GM12878 (cell line): ENCODE results near the gene TRIM38. TPM values are rescaled to one million over a fixed set of nuclear protein-coding genes. Genes with fewer than 3 reads are reported as not detected.

ENCODE experiments used
- ATF7 ChIP-seq: fragments of 450-650 bp; IDR thresholded peaks from 2 replicates; pipeline ENCODE4 v1.6.1; 2016; ENCODE audit warnings: low read depth, mild to moderate bottlenecking
- BCL3 ChIP-seq: IDR thresholded peaks from 2 replicates; pipeline ENCODE4 v1.6.1; 2011; ENCODE audit warnings: borderline replicate concordance, low read depth, mild to moderate bottlenecking, moderate library complexity, low read length; ENCODE audit not compliant: insufficient read depth, poor library complexity, severe bottlenecking
- BHLHE40 ChIP-seq, 2 experiments: fragments of 450-650 bp in 1 of 2; IDR thresholded peaks; 2 replicates each; pipeline ENCODE4 v1.6.1; 2011 to 2017; ENCODE audit warnings: low read depth in 2 of 2, borderline replicate concordance in 1 of 2, improper control_type of control experiment in 1 of 2, low read length in 1 of 2, mild to moderate bottlenecking in 1 of 2
- CHD2 ChIP-seq: IDR thresholded peaks from 2 replicates; pipeline ENCODE4 v1.6.1; 2011; ENCODE audit warnings: low read depth, low read length, improper control_type of control experiment, borderline replicate concordance
- KLF5 ChIP-seq: fragments of 450-650 bp; IDR thresholded peaks from 2 replicates; pipeline ENCODE4 v1.6.1; 2014; ENCODE audit warnings: mild to moderate bottlenecking; ENCODE audit not compliant: partially characterized antibody
- LARP7 ChIP-seq: fragments of 450-650 bp; IDR thresholded peaks from 2 replicates; pipeline ENCODE4 v1.6.1; 2017; ENCODE audit warnings: mild to moderate bottlenecking
- MAX ChIP-seq: IDR thresholded peaks from 2 replicates; pipeline ENCODE4 v1.6.1; 2012; ENCODE audit warnings: low read depth, low read length, improper control_type of control experiment
- MTA3 ChIP-seq: IDR thresholded peaks from 2 replicates; pipeline ENCODE4 v1.6.1; 2012; ENCODE audit warnings: low read length, inconsistent platforms, borderline replicate concordance
- RAD51 ChIP-seq: fragments of 450-650 bp; IDR thresholded peaks from 2 replicates; pipeline ENCODE4 v1.6.1; 2016; ENCODE audit warnings: moderate library complexity, mild to moderate bottlenecking, inconsistent platforms
- RELB ChIP-seq: fragments of 450-650 bp; IDR thresholded peaks from 2 replicates; pipeline ENCODE4 v1.6.1; 2017; ENCODE audit warnings: low read depth, mild to moderate bottlenecking, moderate library complexity
- RUNX3 ChIP-seq: IDR thresholded peaks from 2 replicates; pipeline ENCODE4 v1.6.1; 2012; ENCODE audit warnings: low read length, inconsistent platforms
- SPI1 ChIP-seq: IDR thresholded peaks from 2 replicates; pipeline ENCODE4 v1.6.1; 2011; ENCODE audit warnings: low read depth, mild to moderate bottlenecking, low read length, moderate library complexity, borderline replicate concordance; ENCODE audit not compliant: insufficient read depth
- SREBF2 ChIP-seq: IDR thresholded peaks from 2 replicates; pipeline ENCODE4 v1.6.1; 2012; ENCODE audit warnings: mild to moderate bottlenecking, low read length
- ZBED1 ChIP-seq: IDR thresholded peaks from 2 replicates; pipeline ENCODE4 v1.6.1; 2016; ENCODE audit warnings: borderline replicate concordance
- ZNF207 ChIP-seq: fragments of 450-650 bp; IDR thresholded peaks from 2 replicates; pipeline ENCODE4 v1.6.1; 2014; ENCODE audit warnings: antibody characterized with exemption, mild to moderate bottlenecking, borderline replicate concordance
- ZNF384 ChIP-seq: IDR thresholded peaks from 2 replicates; pipeline ENCODE4 v1.6.1; 2012; ENCODE audit warnings: low read depth, mild to moderate bottlenecking, low read length, improper control_type of control experiment, borderline replicate concordance
- polyA plus RNA-seq, 11 experiments: library from polyadenylated mRNA; depleted of rRNA in 4 of 11; unstranded in 6 of 11; stranded (reverse) in 5 of 11; fragments of >200 nt; fragmentation: Nextera tagmentation in 4 of 11; fragmentation: Illumina TruSeq in 1 of 11; extraction: Ambion mirVana in 4 of 11; extraction: Trizol in 1 of 11; gene quantifications; 1 replicate in 1 of 11; 2 replicates in 10 of 11; pipeline versions ENCODE4 v1.2.1 to v1.2.3, GENCODE V29; 2011 to 2016; ENCODE audit warnings: inconsistent platforms in 2 of 11, missing spikeins in 2 of 11, low read depth in 1 of 11
- total RNA-seq, 4 experiments: library from RNA; depleted of rRNA in 3 of 4; stranded (reverse); fragments of >200 nt in 3 of 4; fragmentation: Illumina TruSeq in 1 of 4; extraction: Trizol in 1 of 4; gene quantifications; 2 replicates each; pipeline versions ENCODE4 v1.2.1 to v1.2.3, GENCODE V29; 2013 to 2021
- TF ChIP-seq, protein P1 (sequence below): IDR thresholded peaks from 2 replicates; pipeline ENCODE4 v1.6.1; 2011; ENCODE audit warnings: borderline replicate concordance, low read depth, mild to moderate bottlenecking, moderate library complexity, mixed read lengths, low read length; ENCODE audit not compliant: insufficient read depth; ENCODE audit errors: extremely low read length
- TF ChIP-seq, protein P2 (sequence below): fragments of 150-350 bp; IDR thresholded peaks from 2 replicates; pipeline ENCODE4 v1.6.1; 2016; ENCODE audit warnings: low read depth, low read length

TRIM38 gene
- total and polyA plus RNA-seq, 10 of the 15 experiments (the other 5 are each of a cell fraction or from before 2014, with no cell fraction given) = 4.5 to 14.7 (median 11.1) TPM

DNA sequence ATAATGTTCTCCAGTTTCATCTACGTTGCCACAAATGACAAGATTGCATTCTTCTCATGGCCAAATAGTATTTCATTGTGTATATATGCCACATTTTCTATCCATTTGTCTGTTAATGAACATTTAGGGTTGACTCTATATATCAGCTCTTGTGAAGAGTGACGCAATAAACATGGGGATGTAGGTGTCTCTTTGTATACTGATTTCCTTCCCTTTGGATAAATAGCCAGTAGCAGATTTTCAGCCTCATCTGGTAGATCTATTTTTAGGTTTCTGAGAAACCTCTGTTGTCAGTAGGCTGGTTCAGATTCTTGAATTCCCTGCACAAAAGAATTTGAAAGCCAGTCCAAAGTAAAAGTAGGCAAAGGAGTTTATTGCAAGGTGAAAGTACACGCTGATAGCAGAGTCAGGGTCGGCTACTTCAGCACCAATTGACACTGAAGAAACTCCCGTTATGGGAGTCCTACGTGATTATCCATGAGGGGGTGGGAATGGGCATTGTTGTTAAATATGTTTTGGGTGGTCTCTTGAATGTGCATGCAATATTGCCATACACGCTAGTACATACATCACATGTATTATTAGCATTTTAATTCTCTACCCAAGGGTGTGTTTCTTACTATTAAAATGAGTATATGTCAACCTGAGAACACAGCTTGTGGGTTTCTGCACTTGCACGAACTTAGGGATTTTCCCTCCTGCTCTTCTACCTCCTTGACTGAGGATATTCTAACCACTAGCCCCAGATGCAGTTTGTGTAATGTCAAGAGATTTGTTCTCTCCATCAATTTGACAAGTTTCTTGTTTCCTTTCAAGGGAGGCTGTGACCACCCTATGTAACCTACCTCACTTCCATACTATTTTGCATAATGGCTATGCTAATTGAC, 17.7 kb upstream of the TRIM38 start (continued):
- TF ChIP-seq, protein P1, sequence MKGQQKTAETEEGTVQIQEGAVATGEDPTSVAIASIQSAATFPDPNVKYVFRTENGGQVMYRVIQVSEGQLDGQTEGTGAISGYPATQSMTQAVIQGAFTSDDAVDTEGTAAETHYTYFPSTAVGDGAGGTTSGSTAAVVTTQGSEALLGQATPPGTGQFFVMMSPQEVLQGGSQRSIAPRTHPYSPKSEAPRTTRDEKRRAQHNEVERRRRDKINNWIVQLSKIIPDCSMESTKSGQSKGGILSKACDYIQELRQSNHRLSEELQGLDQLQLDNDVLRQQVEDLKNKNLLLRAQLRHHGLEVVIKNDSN = no peak
- no peak for TF ChIP-seq CHD2
- TF ChIP-seq LARP7 = no peak
- TF ChIP-seq SPI1 = no peak
- TF ChIP-seq RAD51 = no peak
- peak; percentile 19; the same call in 1 of the 2 replicates for TF ChIP-seq ATF7
- no peak for TF ChIP-seq SREBF2
- peak; percentile 82; the same call in 1 of the 2 replicates for TF ChIP-seq MTA3
- no peak for TF ChIP-seq ZNF384
- TF ChIP-seq, protein P2, sequence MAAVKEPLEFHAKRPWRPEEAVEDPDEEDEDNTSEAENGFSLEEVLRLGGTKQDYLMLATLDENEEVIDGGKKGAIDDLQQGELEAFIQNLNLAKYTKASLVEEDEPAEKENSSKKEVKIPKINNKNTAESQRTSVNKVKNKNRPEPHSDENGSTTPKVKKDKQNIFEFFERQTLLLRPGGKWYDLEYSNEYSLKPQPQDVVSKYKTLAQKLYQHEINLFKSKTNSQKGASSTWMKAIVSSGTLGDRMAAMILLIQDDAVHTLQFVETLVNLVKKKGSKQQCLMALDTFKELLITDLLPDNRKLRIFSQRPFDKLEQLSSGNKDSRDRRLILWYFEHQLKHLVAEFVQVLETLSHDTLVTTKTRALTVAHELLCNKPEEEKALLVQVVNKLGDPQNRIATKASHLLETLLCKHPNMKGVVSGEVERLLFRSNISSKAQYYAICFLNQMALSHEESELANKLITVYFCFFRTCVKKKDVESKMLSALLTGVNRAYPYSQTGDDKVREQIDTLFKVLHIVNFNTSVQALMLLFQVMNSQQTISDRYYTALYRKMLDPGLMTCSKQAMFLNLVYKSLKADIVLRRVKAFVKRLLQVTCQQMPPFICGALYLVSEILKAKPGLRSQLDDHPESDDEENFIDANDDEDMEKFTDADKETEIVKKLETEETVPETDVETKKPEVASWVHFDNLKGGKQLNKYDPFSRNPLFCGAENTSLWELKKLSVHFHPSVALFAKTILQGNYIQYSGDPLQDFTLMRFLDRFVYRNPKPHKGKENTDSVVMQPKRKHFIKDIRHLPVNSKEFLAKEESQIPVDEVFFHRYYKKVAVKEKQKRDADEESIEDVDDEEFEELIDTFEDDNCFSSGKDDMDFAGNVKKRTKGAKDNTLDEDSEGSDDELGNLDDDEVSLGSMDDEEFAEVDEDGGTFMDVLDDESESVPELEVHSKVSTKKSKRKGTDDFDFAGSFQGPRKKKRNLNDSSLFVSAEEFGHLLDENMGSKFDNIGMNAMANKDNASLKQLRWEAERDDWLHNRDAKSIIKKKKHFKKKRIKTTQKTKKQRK = no peak
- peak; percentile 97 for TF ChIP-seq RUNX3
- no peak for TF ChIP-seq ZNF207
- peak; percentile 25; the same call in 1 of the 2 replicates for TF ChIP-seq RELB
- peak; percentile 40 to 46; a peak in 2 of 4 replicates for TF ChIP-seq BHLHE40 (IDR thresholded peaks at IDR 0.05; ENCODE audit: borderline replicate concordance in 1 of 2, low read depth in 2 of 2, low read length in 1 of 2)
- TF ChIP-seq BCL3 = peak; percentile 93
- TF ChIP-seq ZBED1 = peak; percentile 52; the same call in 1 of the 2 replicates
- TF ChIP-seq KLF5 = no peak
- no peak for TF ChIP-seq MAX
